Lower leg skin (tissue), 4 donors: ENCODE measurements around the gene NOL12. TPM values are rescaled to one million over a fixed set of nuclear protein-coding genes. Genes with fewer than 3 reads are reported as not detected.

ENCODE experiments used
- DNase-seq, 2 donors: peaks; one replicate each; pipeline ENCODE4 v3.0.0-alpha.2; 2019; ENCODE audit warnings: low spot score in 2 of 2
- H3K4me3 ChIP-seq: fragments of 200-600 bp; sonication (generic); 2 replicates; pipeline ENCODE4 v1.5.1; 2017; ENCODE audit warnings: mild to moderate bottlenecking, low read depth; ENCODE audit not compliant: poor library complexity, severe bottlenecking
- POLR2A ChIP-seq, 2 donors: fragments of 450-650 bp; IDR thresholded peaks; one replicate each; pipeline ENCODE4 v1.6.1; 2016 to 2017; ENCODE audit warnings: antibody characterized with exemption in 2 of 2, mild to moderate bottlenecking in 1 of 2, moderate library complexity in 1 of 2
- WGBS, 2 donors: methylation state at CpG; one replicate each; pipeline ENCODE4 v1.1.5; 2018; 5-methylcytosine and 5-hydroxymethylcytosine counted together
- intact Hi-C: fragments of 100-400 bp; cut with DNase I; formaldehyde crosslinking; loops from one replicate; pipeline ENCODE4 v1.15.0; 2023; ENCODE audit warnings: low total_unique reads
- total RNA-seq, 4 donors: library from RNA; depleted of rRNA; stranded (reverse); fragments of >200 nt; gene quantifications; one replicate each; pipeline ENCODE4 v1.1.0, GENCODE V29; 2016
- TF ChIP-seq, protein P1 (sequence below), 3 donors: fragments of 450-650 bp; IDR thresholded peaks; one replicate each; pipeline ENCODE4 v1.5.1; 2016; ENCODE audit warnings: antibody characterized with exemption in 3 of 3, mild to moderate bottlenecking in 3 of 3, moderate library complexity in 2 of 3

The NOL12 gene
- total RNA-seq, 4 donors from 2014 or later, result 24.3 to 72.3 (median 36.1) TPM

DNA sequence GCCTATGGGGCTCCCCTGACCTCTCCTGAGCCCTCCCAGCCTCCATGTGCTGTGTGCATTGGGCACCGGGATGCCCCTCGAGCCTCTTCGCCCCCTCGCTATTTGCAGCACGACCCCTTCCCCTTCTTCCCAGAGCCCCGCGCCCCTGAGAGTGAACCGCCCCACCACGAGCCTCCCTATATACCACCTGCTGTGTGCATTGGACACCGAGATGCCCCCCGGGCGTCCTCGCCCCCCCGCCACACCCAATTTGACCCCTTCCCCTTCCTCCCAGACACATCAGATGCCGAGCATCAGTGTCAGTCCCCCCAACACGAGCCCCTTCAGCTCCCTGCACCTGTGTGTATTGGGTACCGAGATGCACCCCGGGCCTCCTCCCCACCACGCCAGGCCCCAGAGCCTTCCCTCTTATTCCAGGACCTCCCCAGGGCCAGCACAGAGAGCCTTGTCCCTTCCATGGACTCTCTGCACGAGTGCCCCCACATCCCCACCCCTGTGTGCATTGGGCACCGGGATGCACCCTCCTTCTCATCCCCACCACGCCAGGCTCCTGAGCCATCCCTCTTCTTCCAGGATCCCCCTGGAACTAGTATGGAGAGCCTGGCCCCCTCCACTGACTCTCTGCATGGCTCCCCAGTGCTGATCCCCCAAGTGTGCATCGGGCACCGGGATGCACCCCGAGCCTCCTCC is 39.6 kb downstream of the NOL12 start:
- no peak overlapping the region for H3K4me3 ChIP-seq
- no peak for DNase-seq
- WGBS, 2 donors, result 95 to 96% methylated on average over 25 of the region's 25 CpGs
- intact Hi-C loops, result no loop called here
- TF ChIP-seq, protein P1, sequence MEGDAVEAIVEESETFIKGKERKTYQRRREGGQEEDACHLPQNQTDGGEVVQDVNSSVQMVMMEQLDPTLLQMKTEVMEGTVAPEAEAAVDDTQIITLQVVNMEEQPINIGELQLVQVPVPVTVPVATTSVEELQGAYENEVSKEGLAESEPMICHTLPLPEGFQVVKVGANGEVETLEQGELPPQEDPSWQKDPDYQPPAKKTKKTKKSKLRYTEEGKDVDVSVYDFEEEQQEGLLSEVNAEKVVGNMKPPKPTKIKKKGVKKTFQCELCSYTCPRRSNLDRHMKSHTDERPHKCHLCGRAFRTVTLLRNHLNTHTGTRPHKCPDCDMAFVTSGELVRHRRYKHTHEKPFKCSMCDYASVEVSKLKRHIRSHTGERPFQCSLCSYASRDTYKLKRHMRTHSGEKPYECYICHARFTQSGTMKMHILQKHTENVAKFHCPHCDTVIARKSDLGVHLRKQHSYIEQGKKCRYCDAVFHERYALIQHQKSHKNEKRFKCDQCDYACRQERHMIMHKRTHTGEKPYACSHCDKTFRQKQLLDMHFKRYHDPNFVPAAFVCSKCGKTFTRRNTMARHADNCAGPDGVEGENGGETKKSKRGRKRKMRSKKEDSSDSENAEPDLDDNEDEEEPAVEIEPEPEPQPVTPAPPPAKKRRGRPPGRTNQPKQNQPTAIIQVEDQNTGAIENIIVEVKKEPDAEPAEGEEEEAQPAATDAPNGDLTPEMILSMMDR (IDR thresholded peaks at IDR 0.05), result no peak
- TF ChIP-seq POLR2A (IDR thresholded peaks at IDR 0.05), result no peak

DNA sequence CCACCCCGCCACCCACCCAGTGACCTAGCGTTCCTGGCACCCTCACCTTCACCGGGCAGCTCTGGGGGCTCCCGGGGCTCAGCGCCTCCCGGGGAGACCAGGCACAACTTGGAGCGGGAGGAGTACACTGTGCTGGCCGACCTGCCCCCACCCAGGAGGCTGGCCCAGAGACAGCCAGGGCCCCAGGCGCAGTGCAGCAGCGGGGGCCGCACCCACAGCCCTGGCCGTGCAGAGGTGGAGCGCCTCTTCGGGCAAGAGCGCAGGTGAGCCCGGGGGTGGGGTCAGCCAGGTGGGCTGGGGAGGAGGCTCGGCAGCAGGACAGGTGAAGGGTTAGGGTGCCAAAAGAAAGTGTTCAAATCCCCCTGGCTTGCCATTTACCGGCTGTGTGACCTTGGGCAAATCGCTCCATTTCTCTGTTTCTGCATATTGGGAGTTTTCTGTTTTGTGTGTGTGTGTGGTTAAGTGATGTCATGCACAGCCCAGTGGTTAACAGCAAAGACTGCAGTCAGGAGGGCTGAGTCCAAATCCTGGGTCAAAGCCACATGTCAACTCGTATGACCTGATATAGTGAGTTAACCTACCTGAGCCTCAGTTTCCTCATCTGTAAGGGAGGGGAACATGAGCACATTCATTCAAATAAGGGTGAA is 40.2 kb downstream of the NOL12 start:
- TF ChIP-seq, protein P1 (IDR thresholded peaks at IDR 0.05), result no peak
- no peak for TF ChIP-seq POLR2A (IDR thresholded peaks at IDR 0.05)
- DNase-seq, result no peak
- WGBS, 2 donors, result 85 to 91% methylated on average over 12 to 20 of the region's 20 CpGs
- no peak overlapping the region for H3K4me3 ChIP-seq
- intact Hi-C loops, result no loop called here

DNA sequence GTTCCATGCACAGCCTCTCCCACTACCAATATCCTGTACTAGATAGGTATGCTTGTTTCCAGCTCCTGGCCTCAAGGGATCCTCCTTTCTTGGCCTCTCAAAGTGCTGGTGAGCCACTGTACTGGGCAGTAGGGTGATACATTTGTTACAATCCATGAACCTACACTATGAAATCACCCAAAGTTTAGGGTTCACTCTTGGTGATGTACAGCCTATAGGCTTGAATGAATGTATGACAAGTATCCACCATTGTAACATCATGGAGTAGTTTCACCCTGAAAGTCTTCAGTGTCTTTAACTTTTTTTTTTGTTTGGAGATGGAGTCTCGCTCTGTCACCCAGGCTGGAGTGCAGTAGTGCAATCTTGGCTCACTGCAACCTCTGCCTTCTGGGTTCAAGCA is 42.5 kb downstream of the NOL12 start:
- no peak for DNase-seq
- WGBS, 2 donors, result 100% methylated on average over 1 of the region's 1 CpG
- no peak overlapping the region for H3K4me3 ChIP-seq
- TF ChIP-seq, protein P1 (IDR thresholded peaks at IDR 0.05), result no peak
- no peak for TF ChIP-seq POLR2A (IDR thresholded peaks at IDR 0.05)
- intact Hi-C loops, result no loop called here

- WGBS, 2 donors, result 88 to 91% methylated on average over 13 of the region's 13 CpGs
- TF ChIP-seq POLR2A (IDR thresholded peaks at IDR 0.05), result no peak
- TF ChIP-seq, protein P1 (IDR thresholded peaks at IDR 0.05), result no peak
These were observed 45.8 kb downstream of the NOL12 start for GRCh38 chr22:37731804-37732471.

GRCh38 chr22:37732699-37733607 is 46.8 kb downstream of the NOL12 start:
- intact Hi-C loops, result no loop called here
- no peak overlapping the region for H3K4me3 ChIP-seq
- TF ChIP-seq POLR2A (IDR thresholded peaks at IDR 0.05), result no peak
- TF ChIP-seq, protein P1 (IDR thresholded peaks at IDR 0.05), result no peak
- 84 to 89% methylated on average over 19 of the region's 19 CpGs for WGBS, 2 donors
- no peak for DNase-seq

More at GRCh38 chr22:37731804-37732471, 45.8 kb downstream of the NOL12 start:
- intact Hi-C loops, result no loop called here
- H3K4me3 ChIP-seq, result no peak overlapping the region
- DNase-seq, result no peak
